Activated CD8-positive, alpha-beta memory T cell treated with anti-CD3 and anti-CD28 coated beads for 1 hour (primary cell): Measurements from ENCODE around the gene BAAT.

Experiments
- DNase-seq, 2 donors: peaks; one replicate each; pipeline ENCODE4 v3.0.0-alpha.2; 2020; ENCODE audit warnings: low read depth in 1 of 2; ENCODE audit errors: extremely low read depth in 1 of 2

Gene BAAT

GRCh38 chr9:101324245-101324804 lies 60.5 kb downstream of the BAAT start:
- no peak for DNase-seq

DNA sequence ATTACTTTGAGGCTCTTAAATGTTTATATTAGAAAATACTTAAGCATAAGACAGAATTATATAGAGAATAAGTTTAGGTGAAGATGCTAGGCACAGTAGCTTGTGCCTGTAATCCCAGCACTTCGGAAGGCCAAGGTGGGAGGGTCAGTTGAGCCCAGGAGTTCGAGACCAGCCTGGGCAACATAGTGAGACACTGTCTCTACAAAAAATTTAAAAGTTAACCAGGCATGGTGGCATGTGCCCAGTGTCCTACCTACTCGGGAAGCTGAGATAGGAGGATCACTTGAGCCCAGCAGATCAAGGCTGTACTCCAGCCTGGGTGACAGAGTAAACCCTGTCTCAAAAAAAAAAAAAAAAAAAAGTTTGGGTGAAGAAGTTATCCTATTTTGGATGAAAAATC lies 61.7 kb downstream of the BAAT start:
- no peak for DNase-seq

- DNase-seq: no peak
Measured at GRCh38 chr9:101317735-101318134, 67.1 kb downstream of the BAAT start.

- DNase-seq: no peak
Measured at GRCh38 chr9:101315112-101315450, 69.7 kb downstream of the BAAT start.

GRCh38 chr9:101312661-101313060 lies 72.1 kb downstream of the BAAT start:
- no peak for DNase-seq

GRCh38 chr9:101311758-101312420 lies 72.9 kb downstream of the BAAT start:
- DNase-seq: no peak

DNA sequence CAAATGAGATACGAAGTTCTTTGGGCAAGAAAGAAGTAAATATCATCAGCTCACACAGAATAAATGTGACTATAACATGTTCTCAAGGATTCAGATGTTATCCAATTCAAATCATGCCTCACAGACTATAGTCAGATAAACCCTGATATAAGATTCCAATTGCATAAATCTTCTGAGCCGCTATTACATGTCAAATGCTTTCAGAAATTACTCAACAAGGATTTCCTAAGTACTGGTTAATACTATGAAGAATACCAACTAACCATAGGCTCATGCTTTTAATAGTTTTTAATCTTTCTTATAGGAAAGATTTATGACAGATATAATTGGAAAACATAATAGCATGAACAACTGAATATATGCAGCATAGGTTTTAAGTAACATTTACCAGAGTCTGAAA lies 73.6 kb downstream of the BAAT start:
- no peak for DNase-seq
